WERI-Rb-1 (cell line): ENCODE results near the gene BMP6.

ENCODE experiments used
- DNase-seq: peaks from one replicate; pipeline ENCODE4 v3.0.0-alpha.2; 2020
- H3K27ac ChIP-seq: fragments of 250-450 bp; sonication (Bioruptor Pico); 2 replicates; pipeline ENCODE4 v1.5.1; 2020; ENCODE audit warnings: mild to moderate bottlenecking, moderate library complexity
- H3K27me3 ChIP-seq: fragments of 250-450 bp; sonication (Bioruptor Pico); 2 replicates; pipeline ENCODE4 v1.5.1; 2021; ENCODE audit warnings: mild to moderate bottlenecking, low read depth, moderate library complexity; ENCODE audit not compliant: insufficient read depth, severe bottlenecking
- H3K36me3 ChIP-seq: fragments of 250-450 bp; sonication (Bioruptor Pico); 2 replicates; pipeline ENCODE4 v1.5.1; 2020; ENCODE audit warnings: mild to moderate bottlenecking, moderate library complexity
- H3K4me3 ChIP-seq: 2 replicates; pipeline ENCODE4 v1.5.1; 2011; ENCODE audit warnings: low read depth, mild to moderate bottlenecking, control low read depth, low read length
- H3K9me3 ChIP-seq: fragments of 250-450 bp; sonication (Bioruptor Pico); 2 replicates; pipeline ENCODE4 v1.5.1; 2021; ENCODE audit warnings: mild to moderate bottlenecking, moderate library complexity; ENCODE audit not compliant: severe bottlenecking
- CTCF ChIP-seq: IDR thresholded peaks from 2 replicates; pipeline ENCODE4 v1.5.1; 2011; ENCODE audit warnings: low read depth, mild to moderate bottlenecking, control low read depth, inconsistent platforms, low read length

Gene BMP6

GRCh38 chr6:7836371-7837026 is 110.6 kb downstream of the BMP6 start:
- Histone ChIP-seq H3K4me3 (no peak overlapping the region), H3K27me3 (peaks cover 18% of the 10 kb centered on the region), H3K27ac (no peak overlapping the region), H3K36me3 (no peaks in the 10 kb centered on the region), H3K9me3 (no peaks in the 10 kb centered on the region)
- TF ChIP-seq CTCF, result no peak
- DNase-seq, result no peak

GRCh38 chr6:7841781-7842468 is 116.0 kb downstream of the BMP6 start:
- DNase-seq, result no peak
- no peaks in the 10 kb centered on the region for H3K9me3 ChIP-seq
- H3K36me3 ChIP-seq, result no peaks in the 10 kb centered on the region
- H3K27me3 ChIP-seq, result peaks cover 9% of the 10 kb centered on the region
- no peak for TF ChIP-seq CTCF
- no peak overlapping the region for H3K27ac ChIP-seq
- no peak overlapping the region for H3K4me3 ChIP-seq

GRCh38 chr6:7846966-7847818 is 121.3 kb downstream of the BMP6 start:
- H3K36me3 ChIP-seq, result no peaks in the 10 kb centered on the region
- no peak overlapping the region for H3K4me3 ChIP-seq
- H3K9me3 ChIP-seq, result peaks cover 5% of the 10 kb centered on the region
- no peak for TF ChIP-seq CTCF
- no peaks in the 10 kb centered on the region for H3K27me3 ChIP-seq
- no peak for DNase-seq
- H3K27ac ChIP-seq, result no peak overlapping the region

- no peak overlapping the region for H3K4me3 ChIP-seq
- H3K27me3 ChIP-seq, result peaks cover 7% of the 10 kb centered on the region
- H3K9me3 ChIP-seq, result peaks cover 12% of the 10 kb centered on the region
- H3K27ac ChIP-seq, result no peak overlapping the region
- DNase-seq, result no peak
- no peaks in the 10 kb centered on the region for H3K36me3 ChIP-seq
- no peak for TF ChIP-seq CTCF
Measured at GRCh38 chr6:7848229-7848628, 122.3 kb downstream of the BMP6 start.

GRCh38 chr6:7851780-7852179 is 125.9 kb downstream of the BMP6 start:
- no peak overlapping the region for H3K27ac ChIP-seq
- H3K36me3 ChIP-seq, result no peaks in the 10 kb centered on the region
- H3K27me3 ChIP-seq, result peaks cover 8% of the 10 kb centered on the region
- no peak for DNase-seq
- H3K4me3 ChIP-seq, result no peak overlapping the region
- TF ChIP-seq CTCF, result no peak
- peaks cover 15% of the 10 kb centered on the region for H3K9me3 ChIP-seq
